IPS-18a (cell line): ENCODE measurements around the gene HHIPL1.

Experiments used
- H3K27ac ChIP-seq: one replicate; pipeline ENCODE4 v1.5.1; 2013; ENCODE audit warnings: low read length
- H3K27me3 ChIP-seq: one replicate; pipeline ENCODE4 v1.6.1; 2013; ENCODE audit warnings: mild to moderate bottlenecking, low read length; ENCODE audit not compliant: control insufficient read depth, insufficient read depth
- H3K36me3 ChIP-seq: one replicate; pipeline ENCODE4 v1.6.1; 2013; ENCODE audit warnings: low read depth, low read length; ENCODE audit not compliant: control insufficient read depth
- H3K4me1 ChIP-seq: one replicate; pipeline ENCODE4 v1.6.1; 2013; ENCODE audit warnings: low read depth, low read length; ENCODE audit not compliant: control insufficient read depth
- H3K4me3 ChIP-seq: one replicate; pipeline ENCODE4 v1.5.1; 2013; ENCODE audit warnings: low read length
- H3K9ac ChIP-seq: one replicate; pipeline ENCODE4 v1.6.1; 2013; ENCODE audit warnings: mild to moderate bottlenecking, low read length, moderate library complexity
- H3K9me3 ChIP-seq: one replicate; pipeline ENCODE4 v1.6.1; 2013; ENCODE audit warnings: low read depth, low read length; ENCODE audit not compliant: control insufficient read depth

The HHIPL1 gene

DNA sequence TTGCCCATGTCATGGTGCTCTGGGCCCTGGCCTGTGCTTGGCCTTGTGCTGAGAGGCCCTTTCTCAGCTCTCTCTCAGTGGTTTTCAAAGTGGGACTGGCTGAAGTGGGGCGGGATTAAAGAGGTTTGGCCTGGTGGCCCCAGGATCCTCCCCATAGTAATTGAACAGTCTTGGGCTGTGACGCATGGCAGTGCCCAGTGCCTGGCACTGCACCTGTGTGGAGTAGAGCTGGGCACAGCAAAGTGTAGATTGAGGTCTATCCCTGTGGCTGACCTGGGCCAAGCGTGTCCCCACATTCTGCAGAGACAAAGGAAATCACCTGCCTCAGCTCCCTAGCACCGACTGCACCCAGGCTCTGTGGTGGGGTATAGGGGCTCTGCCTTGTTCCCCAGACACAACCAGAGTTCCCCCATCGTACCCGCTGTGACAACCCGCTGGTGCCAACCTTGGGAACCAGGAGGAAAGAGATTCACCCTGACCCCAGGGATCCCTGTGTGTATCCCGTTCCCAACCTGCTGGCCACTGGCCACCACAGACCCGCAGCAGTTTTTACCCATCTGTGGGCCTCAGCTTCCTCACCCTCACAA, 29.2 kb downstream of the HHIPL1 start:
- Histone ChIP-seq H3K9me3 (peaks cover 11% of the 10 kb centered on the region), H3K4me3 (no peak overlapping the region), H3K4me1 (peaks cover 28% of the 10 kb centered on the region), H3K27me3 (no peaks in the 10 kb centered on the region), H3K36me3 (no peaks in the 10 kb centered on the region), H3K9ac (no peak overlapping the region), H3K27ac (no peak overlapping the region)

DNA sequence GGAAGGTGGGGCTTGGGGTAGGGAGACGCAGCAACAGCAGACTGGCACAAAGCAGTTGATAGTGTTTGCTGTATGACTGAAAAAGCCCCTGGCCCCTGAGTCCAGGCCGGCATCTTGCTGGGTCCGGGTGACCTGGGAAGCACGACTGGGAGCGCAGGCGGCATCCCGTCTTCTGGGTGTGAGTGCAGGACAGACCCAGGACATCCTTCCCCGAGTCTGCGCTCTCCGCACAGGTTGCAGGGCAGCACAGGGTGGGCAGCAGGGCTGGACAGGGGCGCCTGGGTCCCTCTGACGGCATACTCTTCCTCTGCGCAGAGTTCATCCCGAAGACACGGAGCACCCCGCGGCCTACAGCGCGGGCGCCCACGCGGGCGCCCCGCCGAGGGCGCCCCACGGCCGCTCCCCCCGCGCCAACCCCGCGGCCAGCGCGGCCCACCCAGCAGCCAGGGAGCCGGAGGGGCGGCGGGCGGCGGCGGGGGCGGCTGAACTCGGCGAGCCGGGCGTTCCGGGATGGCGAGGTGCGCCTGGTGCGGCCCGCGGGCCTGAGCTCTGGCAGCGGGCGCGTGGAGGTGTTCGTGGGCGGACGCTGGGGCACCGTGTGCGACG, 29.9 kb downstream of the HHIPL1 start:
- Histone ChIP-seq H3K4me1 (peaks cover 28% of the 10 kb centered on the region), H3K4me3 (no peak overlapping the region), H3K27me3 (no peaks in the 10 kb centered on the region), H3K27ac (no peak overlapping the region), H3K36me3 (no peaks in the 10 kb centered on the region), H3K9me3 (peaks cover 11% of the 10 kb centered on the region), H3K9ac (no peak overlapping the region)

DNA sequence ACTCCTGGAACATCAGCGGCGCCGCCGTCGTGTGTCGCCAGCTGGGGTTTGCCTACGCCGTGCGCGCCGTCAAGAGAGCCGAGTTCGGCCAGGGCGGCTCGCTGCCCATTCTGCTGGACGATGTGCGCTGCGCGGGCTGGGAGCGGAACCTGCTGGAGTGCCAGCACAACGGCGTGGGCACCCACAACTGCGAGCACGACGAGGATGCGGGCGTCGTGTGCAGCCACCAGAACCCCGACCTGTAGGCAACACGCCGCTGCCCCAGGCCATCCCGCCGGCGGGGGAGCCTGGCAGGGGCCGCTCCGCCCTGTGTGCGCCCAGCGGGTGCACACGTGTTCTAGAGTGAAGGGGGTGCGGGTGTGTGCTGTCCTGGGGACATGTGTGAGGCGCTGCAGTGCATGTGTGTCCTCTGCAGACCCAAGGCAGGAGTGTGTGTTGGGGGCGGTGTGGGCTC, 30.5 kb downstream of the HHIPL1 start:
- H3K27me3 ChIP-seq = no peaks in the 10 kb centered on the region
- no peak overlapping the region for H3K4me3 ChIP-seq
- no peak overlapping the region for H3K27ac ChIP-seq
- H3K9ac ChIP-seq = no peak overlapping the region
- peaks cover 28% of the 10 kb centered on the region for H3K4me1 ChIP-seq
- H3K9me3 ChIP-seq = peaks cover 11% of the 10 kb centered on the region
- no peaks in the 10 kb centered on the region for H3K36me3 ChIP-seq

DNA sequence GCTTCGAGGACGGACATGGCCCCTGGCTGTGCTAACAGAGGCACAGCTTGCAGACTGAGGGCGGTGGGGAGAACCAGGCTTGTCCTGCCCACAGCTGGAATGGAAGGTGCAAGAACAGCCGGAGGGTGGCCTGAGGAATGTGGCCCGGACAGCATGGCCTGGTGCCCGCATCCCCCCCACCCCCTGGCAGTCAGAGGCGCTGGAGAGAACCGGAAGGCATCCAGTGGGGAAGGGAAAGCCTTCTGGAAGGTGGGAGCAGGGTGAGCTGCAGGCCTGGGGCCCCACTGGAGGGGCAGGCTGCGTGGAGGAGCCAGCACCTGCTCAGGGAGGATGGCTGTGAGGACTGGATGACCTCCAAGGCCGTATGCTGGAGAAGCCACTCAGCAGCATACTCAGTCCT, 31.0 kb downstream of the HHIPL1 start:
- Histone ChIP-seq H3K4me1 (peaks cover 22% of the 10 kb centered on the region), H3K9ac (no peak overlapping the region), H3K36me3 (no peaks in the 10 kb centered on the region), H3K27ac (no peak overlapping the region), H3K4me3 (no peak overlapping the region), H3K27me3 (no peaks in the 10 kb centered on the region), H3K9me3 (peaks cover 11% of the 10 kb centered on the region)

DNA sequence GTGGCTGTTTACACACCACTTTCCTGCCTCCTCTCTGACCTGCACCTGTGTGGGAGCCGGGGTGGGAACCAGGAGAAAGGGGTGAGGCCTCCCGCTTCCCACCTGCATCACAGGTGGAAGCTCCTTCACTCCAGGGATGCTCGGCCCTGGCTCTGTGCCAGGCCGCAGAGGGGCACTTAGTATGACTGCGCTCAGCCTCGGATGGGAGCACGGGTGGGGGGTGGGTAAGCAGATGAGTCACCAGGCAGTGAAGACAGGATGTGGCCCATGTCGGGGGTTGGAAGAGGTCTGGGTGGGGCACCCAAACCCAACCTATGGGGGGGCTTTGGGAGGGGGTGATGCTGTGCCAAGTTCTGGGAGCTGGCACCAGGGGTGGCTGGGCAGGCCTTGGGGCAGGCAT, 31.7 kb downstream of the HHIPL1 start:
- no peak overlapping the region for H3K27ac ChIP-seq
- no peaks in the 10 kb centered on the region for H3K36me3 ChIP-seq
- H3K9ac ChIP-seq = no peak overlapping the region
- H3K9me3 ChIP-seq = peaks cover 11% of the 10 kb centered on the region
- no peak overlapping the region for H3K4me3 ChIP-seq
- no peaks in the 10 kb centered on the region for H3K27me3 ChIP-seq
- peaks cover 15% of the 10 kb centered on the region for H3K4me1 ChIP-seq

DNA sequence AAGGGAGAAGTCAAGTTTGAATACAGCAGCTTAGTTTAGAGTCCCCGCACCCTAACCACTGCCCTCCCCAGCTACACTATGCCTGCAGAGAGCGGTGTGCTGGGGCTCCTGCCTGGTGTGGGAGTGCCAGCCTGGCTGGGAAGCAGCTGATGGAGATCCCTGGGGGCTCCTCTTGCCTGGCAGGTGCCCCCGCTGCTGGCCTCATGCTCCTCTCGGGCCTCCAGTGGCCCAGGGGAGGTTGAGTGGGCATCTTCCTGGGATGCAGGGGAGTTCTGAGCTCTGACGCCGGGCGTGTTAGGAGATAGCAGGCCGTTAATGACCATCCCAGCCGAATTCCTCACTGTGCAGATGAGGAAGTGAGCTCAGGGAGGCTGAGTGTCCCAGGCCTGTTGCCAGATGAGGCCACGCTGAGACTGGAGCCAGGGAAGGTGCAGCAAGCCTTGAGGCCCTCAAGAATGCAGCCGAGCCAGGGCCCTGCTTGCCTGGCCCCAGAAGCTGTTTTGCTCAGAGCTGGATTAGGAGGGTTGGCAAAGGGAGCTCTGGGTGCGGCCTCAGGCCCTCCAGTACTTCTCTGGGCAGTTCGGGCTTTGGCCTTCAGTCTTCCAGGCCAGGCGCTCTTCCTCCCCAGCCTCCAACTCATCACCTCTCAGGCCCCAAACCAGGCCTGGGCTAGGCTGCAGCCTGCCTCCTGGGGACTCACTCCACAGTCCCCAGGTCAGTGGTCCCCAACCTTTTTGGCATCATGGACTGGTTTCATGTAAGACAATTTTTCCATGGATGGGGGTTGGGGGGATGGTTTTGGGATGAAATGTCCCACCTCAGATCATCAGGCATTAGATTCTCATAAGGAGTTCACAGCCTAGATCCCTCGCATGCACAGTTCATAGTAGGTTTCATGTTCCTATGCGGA, 32.6 kb downstream of the HHIPL1 start:
- no peak overlapping the region for H3K4me3 ChIP-seq
- peaks cover 7% of the 10 kb centered on the region for H3K4me1 ChIP-seq
- H3K9me3 ChIP-seq = peaks cover 11% of the 10 kb centered on the region
- no peaks in the 10 kb centered on the region for H3K36me3 ChIP-seq
- H3K27ac ChIP-seq = no peak overlapping the region
- no peaks in the 10 kb centered on the region for H3K27me3 ChIP-seq
- no peak overlapping the region for H3K9ac ChIP-seq

DNA sequence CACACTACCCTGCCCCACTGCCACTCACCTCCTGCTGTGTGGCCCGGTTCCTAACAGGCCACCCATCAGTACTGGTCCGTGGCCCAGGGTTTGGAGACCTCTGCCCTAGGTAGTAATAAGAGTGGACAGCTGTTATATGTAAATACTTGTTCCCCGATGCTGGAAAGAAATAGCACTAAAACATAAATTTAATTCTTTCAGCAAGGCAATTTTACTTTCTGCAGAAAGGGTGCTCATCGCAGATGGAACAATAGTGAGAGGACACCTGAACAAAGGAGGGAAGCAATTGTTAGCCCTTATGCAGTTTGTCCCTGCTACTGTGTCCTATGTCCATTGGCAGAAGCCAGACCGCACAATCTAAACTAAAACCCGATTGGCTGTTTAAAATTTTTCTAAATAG, 33.3 kb downstream of the HHIPL1 start:
- peaks cover 11% of the 10 kb centered on the region for H3K9me3 ChIP-seq
- no peaks in the 10 kb centered on the region for H3K36me3 ChIP-seq
- H3K9ac ChIP-seq = no peak overlapping the region
- H3K27ac ChIP-seq = no peak overlapping the region
- H3K4me1 ChIP-seq = peaks cover 3% of the 10 kb centered on the region
- no peak overlapping the region for H3K4me3 ChIP-seq
- H3K27me3 ChIP-seq = no peaks in the 10 kb centered on the region

DNA sequence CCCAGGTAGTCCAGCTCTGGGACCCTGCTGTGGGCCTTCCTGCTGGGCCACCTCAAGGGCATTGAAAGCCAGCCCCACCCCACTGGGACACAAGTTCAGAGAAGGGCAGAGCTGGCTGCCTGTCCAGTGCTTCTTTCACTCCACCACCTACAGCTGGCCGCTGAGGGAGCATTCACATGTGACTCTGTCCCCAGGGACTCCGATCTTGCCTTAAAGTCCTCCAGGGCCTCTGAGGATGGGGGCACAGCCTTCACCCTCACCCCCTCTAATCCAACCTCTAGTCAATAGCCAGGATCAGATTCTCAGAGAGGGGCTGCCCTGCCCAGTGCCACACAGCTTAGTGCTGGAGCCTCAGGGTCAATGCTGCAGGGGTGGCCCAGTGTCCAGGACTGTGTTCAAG, 34.2 kb downstream of the HHIPL1 start:
- H3K4me1 ChIP-seq = peaks cover 3% of the 10 kb centered on the region
- no peaks in the 10 kb centered on the region for H3K36me3 ChIP-seq
- H3K9me3 ChIP-seq = peaks cover 11% of the 10 kb centered on the region
- H3K27me3 ChIP-seq = no peaks in the 10 kb centered on the region
- no peak overlapping the region for H3K27ac ChIP-seq
- H3K9ac ChIP-seq = no peak overlapping the region
- H3K4me3 ChIP-seq = no peak overlapping the region

DNA sequence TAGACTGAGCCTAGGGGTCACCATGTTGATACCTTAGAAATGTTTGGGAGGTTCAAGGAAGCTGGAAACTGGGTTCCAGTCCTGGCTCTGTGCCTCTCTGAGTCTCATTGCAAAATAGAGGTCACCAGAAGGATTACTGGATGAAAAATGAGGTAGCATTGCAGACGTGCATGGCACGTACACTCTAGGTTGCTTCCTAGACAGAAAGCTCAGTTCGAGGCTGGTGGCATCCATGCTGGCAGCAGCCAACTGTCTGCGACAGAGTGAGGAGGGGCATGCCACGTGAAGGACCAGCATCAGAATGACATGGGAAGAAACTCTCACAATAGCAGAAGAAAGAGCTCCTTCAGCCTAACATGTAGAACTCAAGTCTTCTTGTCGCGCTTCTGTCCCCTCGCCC, 34.6 kb downstream of the HHIPL1 start:
- Histone ChIP-seq H3K27ac (no peak overlapping the region), H3K9ac (no peak overlapping the region)

DNA sequence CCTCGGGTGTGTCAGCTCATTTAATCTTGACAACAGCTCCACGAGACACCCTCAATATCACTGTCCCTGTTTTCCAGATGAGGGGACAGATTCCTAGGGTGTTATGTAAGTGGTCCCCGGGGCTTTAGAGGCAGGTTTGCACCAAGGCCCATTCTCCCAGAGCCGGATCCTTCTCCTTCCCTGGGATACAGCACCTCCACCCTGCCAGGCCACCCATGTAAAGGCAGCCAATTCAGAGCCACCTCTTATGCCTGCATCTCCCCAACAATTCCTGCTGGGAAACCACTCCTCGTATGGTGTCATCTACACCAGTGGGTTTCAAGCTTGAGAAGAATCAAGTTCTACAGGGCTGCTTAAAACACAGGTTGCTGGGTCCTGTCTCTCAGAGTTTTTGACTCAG, 35.1 kb downstream of the HHIPL1 start:
- no peaks in the 10 kb centered on the region for H3K36me3 ChIP-seq
- H3K9ac ChIP-seq = no peak overlapping the region
- no peaks in the 10 kb centered on the region for H3K27me3 ChIP-seq
- peaks cover 11% of the 10 kb centered on the region for H3K9me3 ChIP-seq
- peaks cover 3% of the 10 kb centered on the region for H3K4me1 ChIP-seq
- no peak overlapping the region for H3K4me3 ChIP-seq
- no peak overlapping the region for H3K27ac ChIP-seq

More for the DNA sequence above, 34.6 kb downstream of the HHIPL1 start:
- H3K36me3 ChIP-seq = no peaks in the 10 kb centered on the region
- H3K27me3 ChIP-seq = no peaks in the 10 kb centered on the region
- no peak overlapping the region for H3K4me3 ChIP-seq
- peaks cover 11% of the 10 kb centered on the region for H3K9me3 ChIP-seq
- H3K4me1 ChIP-seq = peaks cover 3% of the 10 kb centered on the region

DNA sequence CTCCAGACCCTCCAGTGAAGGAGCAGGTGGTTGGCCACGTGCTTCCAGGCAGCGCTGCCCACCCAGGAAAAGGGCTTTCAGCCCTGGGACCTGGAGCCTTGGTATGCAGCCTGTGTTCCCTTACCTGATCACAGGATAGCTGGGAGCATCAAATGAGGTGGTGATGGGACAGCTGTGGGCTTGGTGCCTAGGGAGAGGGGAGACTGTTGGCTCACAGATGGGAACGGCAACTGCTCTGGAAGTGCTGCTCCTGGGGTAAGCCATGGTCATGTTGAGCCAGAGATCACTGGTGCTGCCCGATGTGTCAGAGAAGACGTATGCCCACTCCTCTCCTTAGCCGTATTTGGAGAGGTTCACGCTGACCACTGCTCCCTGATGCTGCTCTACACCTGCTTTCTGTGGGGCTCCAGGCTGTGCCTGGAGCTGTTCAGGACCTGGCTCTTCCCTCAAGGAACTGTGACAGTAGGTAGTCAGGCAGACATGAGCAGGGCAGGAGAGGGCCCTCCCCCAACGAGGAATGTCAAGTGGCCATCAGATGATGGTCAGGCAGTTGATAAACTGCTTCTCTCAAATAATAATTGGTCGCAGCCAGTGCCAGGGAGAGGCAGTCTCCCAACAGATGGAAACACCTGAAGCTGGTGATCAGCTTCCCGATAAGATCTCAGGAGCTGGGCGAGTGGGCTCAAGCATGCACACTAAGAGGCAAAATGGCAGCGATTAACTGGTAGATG, 36.3 kb downstream of the HHIPL1 start:
- Histone ChIP-seq H3K4me3 (no peak overlapping the region), H3K9ac (no peak overlapping the region), H3K27ac (no peak overlapping the region), H3K36me3 (no peaks in the 10 kb centered on the region), H3K9me3 (peaks cover 11% of the 10 kb centered on the region), H3K27me3 (no peaks in the 10 kb centered on the region), H3K4me1 (peaks cover 3% of the 10 kb centered on the region)
